ENCODE measurements around the gene CERS6.

The CERS6 gene

GRCh38 chr2:168538133-168538532, 82.1 kb downstream of the CERS6 start:
- no peak for DNase-seq

- no peak for DNase-seq
Observed at GRCh38 chr2:168538534-168538933, 82.5 kb downstream of the CERS6 start.

GRCh38 chr2:168539945-168540344, 83.9 kb downstream of the CERS6 start:
- DNase-seq = no peak

GRCh38 chr2:168541858-168542257, 85.8 kb downstream of the CERS6 start:
- DNase-seq = no peak

- no peak for DNase-seq
Observed at GRCh38 chr2:168543037-168543436, 87.0 kb downstream of the CERS6 start.

GRCh38 chr2:168543935-168544334, 87.9 kb downstream of the CERS6 start:
- DNase-seq = no peak

- no peak for DNase-seq
Observed at GRCh38 chr2:168545439-168546082, 89.5 kb downstream of the CERS6 start.

GRCh38 chr2:168550670-168551069, 94.6 kb downstream of the CERS6 start:
- DNase-seq = no peak

GRCh38 chr2:168552450-168552856, 96.4 kb downstream of the CERS6 start:
- DNase-seq = no peak

GRCh38 chr2:168555283-168555682, 99.2 kb downstream of the CERS6 start:
- no peak for DNase-seq

GRCh38 chr2:168559187-168559586, 103.1 kb downstream of the CERS6 start:
- no peak for DNase-seq

GRCh38 chr2:168560817-168561499, 104.9 kb downstream of the CERS6 start:
- no peak for DNase-seq

- no peak for DNase-seq
Observed at GRCh38 chr2:168561991-168562390, 105.9 kb downstream of the CERS6 start.

- no peak for DNase-seq
Observed at GRCh38 chr2:168562971-168563370, 106.9 kb downstream of the CERS6 start.

GRCh38 chr2:168564641-168565040, 108.6 kb downstream of the CERS6 start:
- no peak for DNase-seq

- peak in 1 of 2 experiments; percentile 6 for DNase-seq
Observed at GRCh38 chr2:168565112-168565511, 109.0 kb downstream of the CERS6 start.

GRCh38 chr2:168565512-168565911, 109.4 kb downstream of the CERS6 start:
- no peak for DNase-seq

- no peak for DNase-seq
Observed at GRCh38 chr2:168566974-168567665, 111.0 kb downstream of the CERS6 start.

GRCh38 chr2:168567836-168568235, 111.8 kb downstream of the CERS6 start:
- DNase-seq = no peak

- no peak for DNase-seq
Observed at GRCh38 chr2:168568476-168569267, 112.6 kb downstream of the CERS6 start.

GRCh38 chr2:168571061-168571460, 115.0 kb downstream of the CERS6 start:
- DNase-seq = no peak

GRCh38 chr2:168573128-168573903, 117.2 kb downstream of the CERS6 start:
- DNase-seq = no peak
